ENCODE data around the gene FRAS1. TPM values are rescaled to one million over a fixed set of nuclear protein-coding genes. Genes with fewer than 3 reads are reported as not detected.

FRAS1 gene
- total RNA-seq, 1 donor from 2014 or later = 163 TPM

DNA sequence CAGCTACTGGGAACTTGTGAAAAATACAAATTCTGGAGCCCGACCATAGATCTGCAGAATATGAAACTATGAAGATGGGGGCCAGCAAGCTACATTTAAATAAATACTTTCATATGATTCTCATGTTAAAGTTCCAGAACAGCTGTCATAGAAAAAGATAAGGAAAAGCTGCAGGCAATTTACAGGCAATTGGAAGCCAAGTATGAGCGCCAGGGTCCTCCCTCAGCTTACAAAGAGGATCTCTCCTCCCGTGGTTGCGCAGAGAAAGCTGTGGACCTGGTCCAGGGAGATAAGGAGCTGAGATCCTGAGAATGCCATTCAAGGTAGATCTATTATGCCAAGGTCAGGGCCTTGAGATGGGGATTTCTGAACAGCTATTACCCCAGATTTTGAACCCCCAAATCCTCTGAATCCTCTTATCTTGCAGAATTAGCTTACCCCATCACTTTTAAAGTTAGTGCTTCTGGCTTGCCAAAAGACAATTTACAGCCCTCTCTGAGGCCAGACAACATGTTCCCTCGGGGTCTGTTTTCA is 25.6 kb upstream of the FRAS1 start:
- no peaks in the 10 kb centered on the region for H3K36me3 Mint-ChIP-seq (ENCODE audit: insufficient read depth)

DNA sequence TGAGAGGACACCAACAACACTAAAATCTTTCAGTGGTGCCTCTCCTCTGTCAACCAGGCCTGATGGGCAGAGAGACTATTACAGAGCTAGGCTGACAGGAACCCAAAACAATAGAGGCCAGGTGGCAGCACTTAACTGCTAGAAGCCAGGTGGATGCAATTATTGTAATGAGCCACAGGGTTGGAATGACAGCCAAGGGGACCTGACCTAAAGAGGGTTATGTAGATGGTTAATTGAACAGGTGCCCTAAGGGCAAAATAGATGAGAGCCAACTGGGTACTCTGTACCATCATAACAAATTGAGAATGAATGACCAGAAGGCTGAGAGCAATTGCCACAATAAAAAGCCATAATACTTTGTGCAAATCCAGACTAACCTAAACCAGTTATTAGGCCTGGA is 24.7 kb upstream of the FRAS1 start:
- no peaks in the 10 kb centered on the region for H3K4me1 Mint-ChIP-seq (ENCODE audit: low read depth)

More for the DNA sequence above, 25.6 kb upstream of the FRAS1 start:
- Mint-ChIP-seq H3K4me1 (ENCODE audit: low read depth) (no peaks in the 10 kb centered on the region), H3K9me3 (ENCODE audit: low read depth) (no peaks in the 10 kb centered on the region), H3K27me3 (no peaks in the 10 kb centered on the region), H3K4me3 (ENCODE audit: low read depth) (no peak overlapping the region), H3K27ac (no peak overlapping the region)
- TF ChIP-seq, protein P1, sequence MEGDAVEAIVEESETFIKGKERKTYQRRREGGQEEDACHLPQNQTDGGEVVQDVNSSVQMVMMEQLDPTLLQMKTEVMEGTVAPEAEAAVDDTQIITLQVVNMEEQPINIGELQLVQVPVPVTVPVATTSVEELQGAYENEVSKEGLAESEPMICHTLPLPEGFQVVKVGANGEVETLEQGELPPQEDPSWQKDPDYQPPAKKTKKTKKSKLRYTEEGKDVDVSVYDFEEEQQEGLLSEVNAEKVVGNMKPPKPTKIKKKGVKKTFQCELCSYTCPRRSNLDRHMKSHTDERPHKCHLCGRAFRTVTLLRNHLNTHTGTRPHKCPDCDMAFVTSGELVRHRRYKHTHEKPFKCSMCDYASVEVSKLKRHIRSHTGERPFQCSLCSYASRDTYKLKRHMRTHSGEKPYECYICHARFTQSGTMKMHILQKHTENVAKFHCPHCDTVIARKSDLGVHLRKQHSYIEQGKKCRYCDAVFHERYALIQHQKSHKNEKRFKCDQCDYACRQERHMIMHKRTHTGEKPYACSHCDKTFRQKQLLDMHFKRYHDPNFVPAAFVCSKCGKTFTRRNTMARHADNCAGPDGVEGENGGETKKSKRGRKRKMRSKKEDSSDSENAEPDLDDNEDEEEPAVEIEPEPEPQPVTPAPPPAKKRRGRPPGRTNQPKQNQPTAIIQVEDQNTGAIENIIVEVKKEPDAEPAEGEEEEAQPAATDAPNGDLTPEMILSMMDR (IDR thresholded peaks at IDR 0.05; ENCODE audit: unreplicated experiment) = no peak
- no peak for DNase-seq (ENCODE audit: low spot score, unreplicated experiment)

DNA sequence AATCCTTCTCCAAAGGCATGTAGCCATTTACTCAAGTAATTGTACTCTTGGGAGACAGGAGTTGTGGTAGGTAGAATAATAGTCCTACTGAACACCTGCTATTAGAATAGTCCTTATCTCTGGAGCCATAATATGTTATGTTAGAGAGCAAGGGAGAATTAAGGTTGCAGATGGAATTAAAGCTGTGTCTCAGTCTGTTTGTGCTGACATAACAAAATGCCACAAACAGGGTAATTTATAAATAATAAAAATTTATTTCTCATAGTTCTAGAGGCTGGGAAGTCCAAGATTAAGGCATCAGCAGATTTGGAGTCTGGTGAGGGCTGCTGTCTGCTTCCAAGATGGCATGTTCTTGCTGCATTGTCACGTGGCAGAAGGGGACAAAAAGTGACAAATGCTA is 24.2 kb upstream of the FRAS1 start:
- Mint-ChIP-seq H3K36me3 (ENCODE audit: insufficient read depth) (no peaks in the 10 kb centered on the region), H3K27me3 (no peaks in the 10 kb centered on the region), H3K9me3 (ENCODE audit: low read depth) (no peaks in the 10 kb centered on the region), H3K27ac (no peak overlapping the region), H3K4me3 (ENCODE audit: low read depth) (no peak overlapping the region), H3K4me1 (ENCODE audit: low read depth) (no peaks in the 10 kb centered on the region)
- TF ChIP-seq, protein P1 (IDR thresholded peaks at IDR 0.05; ENCODE audit: unreplicated experiment) = no peak
- DNase-seq (ENCODE audit: low spot score, unreplicated experiment) = no peak

More for the DNA sequence above, 24.7 kb upstream of the FRAS1 start:
- Mint-ChIP-seq H3K27me3 (no peaks in the 10 kb centered on the region), H3K4me3 (ENCODE audit: low read depth) (no peak overlapping the region), H3K9me3 (ENCODE audit: low read depth) (no peaks in the 10 kb centered on the region), H3K27ac (no peak overlapping the region), H3K36me3 (ENCODE audit: insufficient read depth) (no peaks in the 10 kb centered on the region)
- DNase-seq (ENCODE audit: low spot score, unreplicated experiment) = no peak
- TF ChIP-seq, protein P1 (IDR thresholded peaks at IDR 0.05; ENCODE audit: unreplicated experiment) = no peak

DNA sequence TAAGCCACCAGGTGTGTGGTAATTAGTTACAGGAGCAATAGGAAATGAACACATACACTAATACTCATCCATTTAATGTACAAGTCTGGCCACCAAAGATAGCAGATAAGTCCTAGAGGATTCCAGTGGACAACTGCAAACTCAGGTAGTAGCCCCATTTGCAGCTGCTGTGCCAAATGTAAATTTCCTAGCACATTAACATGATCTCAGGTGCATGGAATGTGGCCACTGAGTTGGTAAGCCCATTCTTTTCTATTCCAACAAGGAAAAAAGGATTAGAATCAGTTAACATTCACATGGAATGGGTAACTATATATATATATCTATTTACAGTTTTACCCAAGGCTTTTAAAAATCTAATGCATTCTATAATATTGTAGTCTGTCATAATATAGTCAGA is 23.3 kb upstream of the FRAS1 start:
- TF ChIP-seq, protein P1 (IDR thresholded peaks at IDR 0.05; ENCODE audit: unreplicated experiment) = no peak
- H3K4me3 Mint-ChIP-seq (ENCODE audit: low read depth) = no peak overlapping the region

DNA sequence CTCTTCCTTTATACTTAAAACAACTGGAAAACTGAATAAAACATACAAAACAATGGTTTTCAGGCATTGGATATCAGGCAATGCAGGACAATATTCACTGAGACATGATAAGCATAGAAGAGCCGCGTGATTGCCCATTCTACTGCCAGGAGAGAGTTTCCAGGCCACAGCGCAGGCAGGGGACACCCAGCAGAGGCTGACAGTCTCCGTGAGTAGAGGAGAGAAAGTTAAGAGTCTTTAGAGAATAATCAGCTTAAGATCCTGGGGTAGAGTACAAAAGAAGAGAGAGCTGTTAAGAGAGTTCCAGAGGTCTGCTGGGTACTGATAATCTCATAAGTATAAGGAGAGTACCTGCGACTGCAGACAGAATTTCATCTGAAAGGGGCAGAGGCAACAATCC is 18.4 kb upstream of the FRAS1 start:
- Mint-ChIP-seq H3K4me3 (ENCODE audit: low read depth) (no peak overlapping the region), H3K27me3 (peaks cover 5% of the 10 kb centered on the region), H3K27ac (no peak overlapping the region), H3K36me3 (ENCODE audit: insufficient read depth) (no peaks in the 10 kb centered on the region), H3K9me3 (ENCODE audit: low read depth) (peaks cover 6% of the 10 kb centered on the region), H3K4me1 (ENCODE audit: low read depth) (no peaks in the 10 kb centered on the region)
- TF ChIP-seq, protein P1 (IDR thresholded peaks at IDR 0.05; ENCODE audit: unreplicated experiment) = no peak
- no peak for DNase-seq (ENCODE audit: low spot score, unreplicated experiment)

More for the DNA sequence above, 23.3 kb upstream of the FRAS1 start:
- Mint-ChIP-seq H3K9me3 (ENCODE audit: low read depth) (no peaks in the 10 kb centered on the region), H3K27me3 (peaks cover 4% of the 10 kb centered on the region), H3K36me3 (ENCODE audit: insufficient read depth) (no peaks in the 10 kb centered on the region), H3K27ac (no peak overlapping the region), H3K4me1 (ENCODE audit: low read depth) (no peaks in the 10 kb centered on the region)
- no peak for DNase-seq (ENCODE audit: low spot score, unreplicated experiment)

Data from progenitor cell of endocrine pancreas (in vitro differentiated cells).